ENCODE measurements around the gene CHML. TPM values are rescaled to one million over a fixed set of nuclear protein-coding genes. Genes with fewer than 3 reads are reported as not detected.

Gene CHML
- total and polyA plus RNA-seq, 7 donors, result 2.4 to 10.7 (median 5.0) TPM

GRCh38 chr1:241642593-241642944 lies 2.4 kb upstream of the CHML start:
- DNase-seq (no peak), ATAC-seq (no peak)
- WGBS, 3 donors, result 88 to 97% (median 96%) methylated on average over 1 of the region's 1 CpG
- Histone ChIP-seq H3K4me1 (peaks cover 8% of the 10 kb centered on the region), H3K27me3 (ENCODE audit: insufficient read depth in 3 of 3, low read length in 2 of 3) (no peaks in the 10 kb centered on the region), H3K4me3 (no peak overlapping the region), H3K36me3 (ENCODE audit: insufficient read depth in 1 of 2, low read depth in 1 of 2) (no peaks in the 10 kb centered on the region), H3K9me3 (no peaks in the 10 kb centered on the region), H3K27ac (no peak overlapping the region)
- TF ChIP-seq, protein P1, sequence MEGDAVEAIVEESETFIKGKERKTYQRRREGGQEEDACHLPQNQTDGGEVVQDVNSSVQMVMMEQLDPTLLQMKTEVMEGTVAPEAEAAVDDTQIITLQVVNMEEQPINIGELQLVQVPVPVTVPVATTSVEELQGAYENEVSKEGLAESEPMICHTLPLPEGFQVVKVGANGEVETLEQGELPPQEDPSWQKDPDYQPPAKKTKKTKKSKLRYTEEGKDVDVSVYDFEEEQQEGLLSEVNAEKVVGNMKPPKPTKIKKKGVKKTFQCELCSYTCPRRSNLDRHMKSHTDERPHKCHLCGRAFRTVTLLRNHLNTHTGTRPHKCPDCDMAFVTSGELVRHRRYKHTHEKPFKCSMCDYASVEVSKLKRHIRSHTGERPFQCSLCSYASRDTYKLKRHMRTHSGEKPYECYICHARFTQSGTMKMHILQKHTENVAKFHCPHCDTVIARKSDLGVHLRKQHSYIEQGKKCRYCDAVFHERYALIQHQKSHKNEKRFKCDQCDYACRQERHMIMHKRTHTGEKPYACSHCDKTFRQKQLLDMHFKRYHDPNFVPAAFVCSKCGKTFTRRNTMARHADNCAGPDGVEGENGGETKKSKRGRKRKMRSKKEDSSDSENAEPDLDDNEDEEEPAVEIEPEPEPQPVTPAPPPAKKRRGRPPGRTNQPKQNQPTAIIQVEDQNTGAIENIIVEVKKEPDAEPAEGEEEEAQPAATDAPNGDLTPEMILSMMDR (IDR thresholded peaks at IDR 0.05), result no peak
- intact Hi-C loops (cut with DNase I), result loop anchor here (5.0 to 10.0 kb wide), 3 partner anchors 125 to 205 kb away; partner anchors contain the start of genes EXO1 (in 2 of the 2) and FH (in 1 of the 2)

DNA sequence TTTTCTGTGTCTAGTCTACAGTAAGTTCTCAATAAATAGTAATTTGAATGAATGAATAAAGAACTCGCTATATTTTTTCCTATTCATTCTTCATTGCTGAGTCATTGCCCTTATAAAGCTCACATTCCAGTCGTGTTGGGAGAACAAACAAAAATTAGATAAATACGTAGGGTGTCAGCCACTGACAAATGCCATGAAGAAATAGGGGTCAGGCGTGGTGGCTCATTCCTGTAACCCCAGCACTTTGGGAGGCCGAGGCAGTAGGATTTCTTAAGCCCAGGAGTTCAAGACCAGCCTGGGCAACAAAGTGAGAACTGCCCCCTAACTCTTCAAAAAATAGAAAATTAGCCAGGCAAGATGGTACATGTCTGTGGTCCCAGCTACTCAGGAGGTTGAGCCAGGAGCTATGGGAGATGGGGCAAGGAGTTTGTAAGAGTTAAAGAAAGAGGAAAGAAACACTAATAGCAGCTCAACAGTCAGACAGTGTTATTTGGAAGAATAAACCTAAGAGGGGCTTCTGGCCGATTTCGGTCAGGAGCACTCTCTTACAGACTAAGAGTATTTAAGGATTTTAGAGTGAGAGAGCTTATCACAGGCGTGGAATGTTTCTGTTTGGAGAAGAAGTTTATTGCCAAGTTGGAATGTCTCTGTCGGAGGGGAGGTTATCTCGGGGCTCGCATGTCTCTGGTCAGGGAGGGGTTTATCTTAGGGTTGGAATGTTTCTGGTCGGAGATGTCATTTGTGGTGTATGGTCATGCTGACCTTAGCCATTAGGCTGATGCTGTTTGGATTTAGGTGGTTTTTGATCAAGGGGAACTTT lies 1.8 kb upstream of the CHML start:
- ATAC-seq (no peak), DNase-seq (no peak)
- Histone ChIP-seq H3K27ac (no peak overlapping the region), H3K36me3 (ENCODE audit: insufficient read depth in 1 of 2, low read depth in 1 of 2) (no peaks in the 10 kb centered on the region), H3K27me3 (ENCODE audit: insufficient read depth in 3 of 3, low read length in 2 of 3) (no peaks in the 10 kb centered on the region), H3K9me3 (no peaks in the 10 kb centered on the region), H3K4me1 (peaks cover 8% of the 10 kb centered on the region), H3K4me3 (no peak overlapping the region)
- TF ChIP-seq, protein P1 (IDR thresholded peaks at IDR 0.05), result no peak
- 76 to 86% (median 79%) methylated on average over 12 of the region's 12 CpGs for WGBS, 3 donors
- intact Hi-C loops (cut with DNase I), result loop anchor here (5.0 to 10.0 kb wide), 3 partner anchors 125 to 205 kb away; partner anchors contain the start of genes EXO1 (in 2 of the 2) and FH (in 1 of the 2)

- Histone ChIP-seq H3K4me1 (peaks cover 8% of the 10 kb centered on the region), H3K36me3 (ENCODE audit: insufficient read depth in 1 of 2, low read depth in 1 of 2) (no peaks in the 10 kb centered on the region), H3K9me3 (no peaks in the 10 kb centered on the region), H3K4me3 (peak overlapping the region; percentile 85), H3K27ac (peak overlapping the region; percentile 42), H3K27me3 (ENCODE audit: insufficient read depth in 3 of 3, low read length in 2 of 3) (no peaks in the 10 kb centered on the region)
- ATAC-seq (no peak), DNase-seq (no peak)
- WGBS, 3 donors, result 87 to 94% (median 87%) methylated on average over 9 of the region's 9 CpGs
- intact Hi-C loops (cut with DNase I), result loop anchor here (5.0 to 10.0 kb wide), 3 partner anchors 124 to 206 kb away; partner anchors contain the start of genes EXO1 (in 2 of the 2) and FH (in 1 of the 2)
- TF ChIP-seq, protein P1 (IDR thresholded peaks at IDR 0.05), result no peak
These were observed 876 bp upstream of the CHML start for GRCh38 chr1:241640867-241641622.

GRCh38 chr1:241639623-241640148 lies 483 bp downstream of the CHML start:
- H3K9me3 ChIP-seq, result no peaks in the 10 kb centered on the region
- peak overlapping the region; percentile 85 for H3K4me3 ChIP-seq
- WGBS, 3 donors, result 1 to 2% (median 1%) methylated on average over 22 to 42 of the region's 42 CpGs
- peaks cover 0 to 6% of the 10 kb centered on the region in 2 donors for H3K36me3 ChIP-seq (ENCODE audit: insufficient read depth in 1 of 2, low read depth in 1 of 2)
- no peaks in the 10 kb centered on the region for H3K27me3 ChIP-seq (ENCODE audit: insufficient read depth in 3 of 3, low read length in 2 of 3)
- DNase-seq, result peak; percentile 25 to 52
- peaks cover 8% of the 10 kb centered on the region for H3K4me1 ChIP-seq
- ATAC-seq, result peak; percentile 4 to 26 (median 20)
- H3K27ac ChIP-seq, result peak overlapping the region; percentile 77
- intact Hi-C loops (cut with DNase I), result loop anchor here (5.0 to 10.0 kb wide), 3 partner anchors 122 to 208 kb away; partner anchors contain the start of genes EXO1 (in 2 of the 2) and FH (in 1 of the 2)
- TF ChIP-seq, protein P1 (IDR thresholded peaks at IDR 0.05), result no peak

All from psoas muscle (tissue), 8 donors.